ENCODE measurements around the gene PSTPIP1.

DNA sequence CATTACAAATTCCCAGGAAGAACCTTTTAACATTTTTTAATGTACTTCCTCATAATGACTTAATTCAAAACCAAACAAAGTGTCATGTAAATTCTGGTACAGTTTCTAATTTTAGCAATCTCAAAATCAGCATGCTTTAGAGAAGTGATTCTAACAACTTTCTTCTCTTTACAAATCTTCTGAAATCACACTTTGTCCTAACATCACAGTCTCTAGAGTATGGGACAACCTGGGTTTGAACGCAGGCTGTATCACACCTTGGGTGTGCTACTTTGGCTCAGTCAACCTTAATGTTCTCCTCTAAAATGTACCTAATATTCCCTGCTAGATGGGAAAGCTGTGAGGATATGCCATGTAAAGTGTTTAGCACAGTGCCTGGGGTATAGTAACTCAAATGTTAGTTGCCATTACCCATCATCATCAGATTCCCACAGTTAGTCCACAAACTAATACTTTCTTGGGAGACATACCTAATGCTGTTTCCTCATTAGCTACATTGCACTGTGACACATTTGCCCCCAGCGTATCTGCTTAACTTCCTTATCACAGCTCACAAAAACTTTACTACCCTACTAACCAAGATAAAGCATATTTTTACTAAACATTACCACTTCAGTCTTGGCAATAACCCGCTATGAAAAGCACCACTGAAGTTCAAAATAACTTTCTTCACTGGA, 72.9 kb downstream of the PSTPIP1 start:
- TF ChIP-seq, protein P1, sequence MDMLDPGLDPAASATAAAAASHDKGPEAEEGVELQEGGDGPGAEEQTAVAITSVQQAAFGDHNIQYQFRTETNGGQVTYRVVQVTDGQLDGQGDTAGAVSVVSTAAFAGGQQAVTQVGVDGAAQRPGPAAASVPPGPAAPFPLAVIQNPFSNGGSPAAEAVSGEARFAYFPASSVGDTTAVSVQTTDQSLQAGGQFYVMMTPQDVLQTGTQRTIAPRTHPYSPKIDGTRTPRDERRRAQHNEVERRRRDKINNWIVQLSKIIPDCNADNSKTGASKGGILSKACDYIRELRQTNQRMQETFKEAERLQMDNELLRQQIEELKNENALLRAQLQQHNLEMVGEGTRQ (IDR thresholded peaks at IDR 0.05), result no peak
- no peak for TF ChIP-seq EHMT2 (IDR thresholded peaks at IDR 0.05; ENCODE audit: low read depth)
- no peak for TF ChIP-seq JUNB (IDR thresholded peaks at IDR 0.05)
- no peak for TF ChIP-seq ESRRA (IDR thresholded peaks at IDR 0.05; ENCODE audit: borderline replicate concordance, low read length)
- no peak for TF ChIP-seq NPAS2 (CRISPR knock-in tag; IDR thresholded peaks at IDR 0.05; ENCODE audit: borderline replicate concordance)
- TF ChIP-seq, protein P2, sequence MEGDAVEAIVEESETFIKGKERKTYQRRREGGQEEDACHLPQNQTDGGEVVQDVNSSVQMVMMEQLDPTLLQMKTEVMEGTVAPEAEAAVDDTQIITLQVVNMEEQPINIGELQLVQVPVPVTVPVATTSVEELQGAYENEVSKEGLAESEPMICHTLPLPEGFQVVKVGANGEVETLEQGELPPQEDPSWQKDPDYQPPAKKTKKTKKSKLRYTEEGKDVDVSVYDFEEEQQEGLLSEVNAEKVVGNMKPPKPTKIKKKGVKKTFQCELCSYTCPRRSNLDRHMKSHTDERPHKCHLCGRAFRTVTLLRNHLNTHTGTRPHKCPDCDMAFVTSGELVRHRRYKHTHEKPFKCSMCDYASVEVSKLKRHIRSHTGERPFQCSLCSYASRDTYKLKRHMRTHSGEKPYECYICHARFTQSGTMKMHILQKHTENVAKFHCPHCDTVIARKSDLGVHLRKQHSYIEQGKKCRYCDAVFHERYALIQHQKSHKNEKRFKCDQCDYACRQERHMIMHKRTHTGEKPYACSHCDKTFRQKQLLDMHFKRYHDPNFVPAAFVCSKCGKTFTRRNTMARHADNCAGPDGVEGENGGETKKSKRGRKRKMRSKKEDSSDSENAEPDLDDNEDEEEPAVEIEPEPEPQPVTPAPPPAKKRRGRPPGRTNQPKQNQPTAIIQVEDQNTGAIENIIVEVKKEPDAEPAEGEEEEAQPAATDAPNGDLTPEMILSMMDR (IDR thresholded peaks at IDR 0.05), result no peak
